C4-2B (cell line): Measurements from ENCODE around the gene FGF22.

Source experiments
- ZFX ChIP-seq: fragments of 450-650 bp; IDR thresholded peaks from 2 replicates; pipeline ENCODE4 v1.6.1; 2017
- TF ChIP-seq, protein P1 (sequence below): fragments of 450-650 bp; conservative IDR thresholded peaks from 2 replicates; pipeline ENCODE4 v1.5.1; 2017; ENCODE audit warnings: mild to moderate bottlenecking

DNA sequence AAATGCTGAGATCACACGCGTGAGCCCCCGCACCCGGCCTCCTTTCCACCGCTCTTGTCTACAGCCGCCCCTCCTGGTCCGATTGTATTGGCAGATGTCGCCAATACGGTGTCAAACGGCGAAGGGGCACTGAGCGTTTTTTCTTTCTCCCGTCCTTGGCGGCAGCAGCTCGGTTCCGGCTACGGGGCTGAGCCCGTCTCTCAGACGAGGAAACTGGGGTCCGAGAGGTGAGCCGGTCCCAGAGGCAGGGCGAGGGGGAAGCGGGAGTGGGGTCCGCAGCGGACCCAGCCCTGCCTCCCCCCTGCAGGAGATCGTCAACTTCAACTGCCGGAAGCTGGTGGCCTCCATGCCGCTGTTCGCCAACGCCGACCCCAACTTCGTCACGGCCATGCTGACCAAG, 26.7 kb upstream of the FGF22 start:
- TF ChIP-seq, protein P1, sequence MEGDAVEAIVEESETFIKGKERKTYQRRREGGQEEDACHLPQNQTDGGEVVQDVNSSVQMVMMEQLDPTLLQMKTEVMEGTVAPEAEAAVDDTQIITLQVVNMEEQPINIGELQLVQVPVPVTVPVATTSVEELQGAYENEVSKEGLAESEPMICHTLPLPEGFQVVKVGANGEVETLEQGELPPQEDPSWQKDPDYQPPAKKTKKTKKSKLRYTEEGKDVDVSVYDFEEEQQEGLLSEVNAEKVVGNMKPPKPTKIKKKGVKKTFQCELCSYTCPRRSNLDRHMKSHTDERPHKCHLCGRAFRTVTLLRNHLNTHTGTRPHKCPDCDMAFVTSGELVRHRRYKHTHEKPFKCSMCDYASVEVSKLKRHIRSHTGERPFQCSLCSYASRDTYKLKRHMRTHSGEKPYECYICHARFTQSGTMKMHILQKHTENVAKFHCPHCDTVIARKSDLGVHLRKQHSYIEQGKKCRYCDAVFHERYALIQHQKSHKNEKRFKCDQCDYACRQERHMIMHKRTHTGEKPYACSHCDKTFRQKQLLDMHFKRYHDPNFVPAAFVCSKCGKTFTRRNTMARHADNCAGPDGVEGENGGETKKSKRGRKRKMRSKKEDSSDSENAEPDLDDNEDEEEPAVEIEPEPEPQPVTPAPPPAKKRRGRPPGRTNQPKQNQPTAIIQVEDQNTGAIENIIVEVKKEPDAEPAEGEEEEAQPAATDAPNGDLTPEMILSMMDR: no peak
- TF ChIP-seq ZFX: no peak
